Right ventricle myocardium superior (tissue), 1 donor: Measurements from ENCODE around the gene SSH2. TPM values are rescaled to one million over a fixed set of nuclear protein-coding genes. Genes with fewer than 3 reads are reported as not detected.

ENCODE experiments used
- ATAC-seq: fragments of 200-7000 bp; cut with Tn5 transposase; one replicate; pipeline ENCODE4 v1.9.1; 2020; ENCODE audit warnings: mild to moderate bottlenecking; ENCODE audit not compliant: poor library complexity
- DNase-seq: peaks from one replicate; pipeline ENCODE4 v3.0.0-alpha.2; 2020
- intact Hi-C: fragments of 100-400 bp; cut with DNase I; formaldehyde crosslinking; loops from one replicate; pipeline ENCODE4 v1.11.2; 2022
- total RNA-seq: library from RNA; stranded (reverse); fragmentation: NEBNext Ultra II Directional; extraction: Animal tissue kit (Norgen Biotek cat#: 25700); gene quantifications from one replicate; pipeline ENCODE4 v1.2.1, GENCODE V29; 2021
- donor health status: DM: no; HTN: yes; CAD: no; lungs with severe emphysema.

Gene SSH2
- total RNA-seq, 1 donor from 2014 or later, result 31.3 TPM

GRCh38 chr17:29629839-29630238, 300.2 kb downstream of the SSH2 start:
- intact Hi-C loops, result no loop called here
- no peak for DNase-seq
- no peak for ATAC-seq

- ATAC-seq, result peak; percentile 51
- intact Hi-C loops, result no loop called here
- no peak for DNase-seq
Measured at GRCh38 chr17:29628644-29629043, 301.4 kb downstream of the SSH2 start.

- DNase-seq, result no peak
- intact Hi-C loops, result no loop called here
- no peak for ATAC-seq
Measured at GRCh38 chr17:29627951-29628350, 302.1 kb downstream of the SSH2 start.

DNA sequence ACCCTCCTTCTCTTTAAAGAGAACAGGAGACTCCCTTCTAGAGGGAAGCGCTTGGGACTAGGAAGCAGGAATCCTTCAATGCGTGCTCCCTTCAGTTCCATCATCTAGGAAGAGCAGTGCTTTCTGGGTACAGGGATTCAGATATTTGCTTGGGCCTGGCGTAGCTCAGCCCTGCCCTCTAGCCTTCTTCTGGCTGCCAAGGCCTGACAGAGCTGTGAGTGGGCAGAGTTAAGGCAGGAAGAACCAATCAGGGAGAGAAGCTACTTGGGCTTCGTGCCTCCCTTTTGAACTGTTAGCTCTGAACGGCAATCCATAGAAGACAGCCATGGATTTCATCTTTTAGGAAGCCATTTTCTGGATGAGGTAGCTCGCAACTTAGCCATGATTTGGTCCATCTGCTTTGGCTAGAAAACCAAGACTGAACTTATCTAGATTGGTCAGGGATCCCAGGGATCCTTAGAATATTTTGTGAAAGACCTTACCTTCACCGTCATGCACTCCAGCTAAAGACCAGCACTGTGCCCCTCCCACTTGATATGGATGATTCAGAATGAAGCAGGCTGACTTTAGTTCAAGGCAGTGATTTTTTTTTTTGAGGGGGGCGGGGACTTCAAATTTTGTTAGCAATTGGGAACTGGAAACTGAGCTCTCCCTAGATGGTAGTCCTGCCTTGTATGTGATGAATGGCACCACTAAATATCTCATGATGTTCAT, 304.8 kb downstream of the SSH2 start:
- ATAC-seq (peak; percentile 35), DNase-seq (no peak)
- intact Hi-C loops, result no loop called here

DNA sequence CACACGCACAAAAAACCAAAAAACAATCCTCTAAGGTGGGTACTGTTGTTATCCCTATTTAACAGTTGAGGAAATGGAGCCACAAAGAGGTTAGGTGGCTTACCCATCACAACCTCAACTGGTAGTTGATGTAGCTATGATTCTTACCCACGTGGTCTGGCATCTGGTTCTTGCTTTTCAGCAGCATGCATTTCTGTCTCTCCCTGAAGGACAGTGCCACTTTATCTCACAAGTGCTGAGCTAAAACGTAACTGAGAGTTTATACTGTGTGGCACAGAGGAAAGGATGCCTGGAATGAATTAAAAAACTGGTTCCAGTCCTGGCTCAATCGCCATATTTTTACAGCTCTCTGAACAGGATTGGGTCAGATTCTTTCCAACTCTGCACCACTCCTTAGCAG, 305.4 kb downstream of the SSH2 start:
- intact Hi-C loops, result no loop called here
- DNase-seq, result no peak

DNA sequence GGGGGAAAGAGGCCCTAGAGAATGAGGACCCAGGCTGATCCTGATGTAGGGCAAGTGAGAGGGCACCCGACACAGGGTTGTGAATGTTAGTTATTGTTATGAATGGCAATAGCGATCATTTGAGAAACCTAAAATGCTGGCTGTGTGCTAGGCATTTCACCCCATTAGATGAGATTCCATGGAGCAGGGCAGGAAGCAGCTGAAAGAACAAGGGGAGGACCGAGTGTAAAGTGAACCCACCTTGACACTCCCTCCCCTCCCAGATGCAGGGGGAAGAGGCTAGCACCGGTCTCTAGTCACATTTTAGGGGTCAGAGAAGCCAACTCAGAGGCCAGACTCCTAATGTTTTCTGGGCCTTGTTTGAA, 306.8 kb downstream of the SSH2 start:
- DNase-seq (no peak), ATAC-seq (no peak)
- intact Hi-C loops, result no loop called here

More for the DNA sequence above, 305.4 kb downstream of the SSH2 start:
- ATAC-seq, result no peak

DNA sequence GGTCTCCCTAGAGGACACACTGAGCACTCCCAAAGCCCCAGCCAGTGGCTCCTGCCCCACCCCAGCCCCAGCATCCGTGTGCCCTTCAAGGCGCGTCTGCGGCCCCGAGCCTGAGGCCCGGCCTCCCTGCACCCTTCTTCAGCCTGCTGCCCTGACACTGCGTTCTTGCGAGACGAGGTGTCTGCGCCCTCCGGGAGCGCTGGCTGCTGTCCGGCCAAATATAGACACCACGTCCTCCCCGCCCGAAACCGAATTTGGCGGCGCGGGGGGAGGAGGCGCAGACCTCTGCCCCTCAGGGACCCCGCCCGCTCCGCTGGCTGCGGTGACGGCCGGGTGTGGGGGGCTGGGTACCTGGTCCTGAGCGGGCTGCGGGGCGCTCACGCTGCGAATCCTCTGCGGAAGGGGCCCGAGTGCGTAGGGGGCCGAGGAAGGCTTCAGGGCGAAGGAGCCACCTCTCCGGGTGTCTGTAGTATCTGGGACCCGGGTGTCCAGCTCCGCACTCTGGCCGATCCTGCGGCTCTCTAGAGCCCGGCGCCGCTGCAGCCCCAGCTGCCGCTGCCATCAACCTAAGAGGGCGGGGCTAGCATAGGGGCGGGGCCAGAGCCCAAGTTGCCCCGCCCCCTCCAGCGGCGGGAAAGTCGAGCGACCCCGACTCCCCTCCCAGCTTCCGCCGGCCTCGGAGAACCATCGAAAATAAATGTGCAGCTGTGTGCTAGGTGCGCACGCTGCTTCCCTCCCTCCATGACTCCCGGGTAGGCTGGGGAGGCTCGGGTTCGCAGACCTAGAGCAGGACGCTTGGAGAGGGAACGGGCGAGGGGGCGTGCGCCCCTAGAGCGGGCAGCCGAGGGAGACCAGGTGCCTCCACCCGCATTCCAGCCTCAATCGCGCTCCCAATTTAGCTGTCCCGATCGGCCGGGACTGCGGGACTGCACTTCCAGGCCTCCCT, 307.4 kb downstream of the SSH2 start, which contains the start of gene CORO6:
Gene CORO6 (minus strand): TSS at position 576 of the 946 bp plus-strand sequence. CDS start 1,491 bp downstream, outside the sequence.
- DNase-seq (peak; percentile 80), ATAC-seq (peak; percentile 77)
- intact Hi-C loops, result no loop called here

- no peak for DNase-seq
- intact Hi-C loops, result no loop called here
- ATAC-seq, result no peak
Measured at GRCh38 chr17:29621751-29622194, 308.3 kb downstream of the SSH2 start.

GRCh38 chr17:29620779-29621500, 309.1 kb downstream of the SSH2 start:
- ATAC-seq, result no peak
- intact Hi-C loops, result no loop called here
- no peak for DNase-seq

DNA sequence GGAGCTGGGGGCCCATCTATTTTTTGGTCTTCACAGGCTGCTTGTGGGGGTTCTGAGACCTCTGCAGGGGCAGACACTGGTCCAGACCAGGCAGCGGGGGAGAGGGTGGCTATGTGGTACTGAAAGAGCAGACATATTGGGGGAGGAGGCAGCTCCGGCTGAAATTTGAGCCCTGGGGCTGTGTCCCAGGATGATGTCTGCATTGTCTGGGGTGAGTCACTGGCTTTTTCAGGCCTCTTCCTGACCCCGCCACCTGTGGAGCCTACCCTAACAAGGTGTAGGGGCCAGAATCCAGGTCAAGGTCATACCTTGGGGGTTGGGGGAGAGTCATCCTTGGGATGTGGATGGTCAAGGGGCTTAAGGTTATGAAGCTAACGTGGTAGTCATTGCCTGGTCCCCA, 309.8 kb downstream of the SSH2 start:
- ATAC-seq, result no peak
- DNase-seq, result no peak
- intact Hi-C loops, result no loop called here

DNA sequence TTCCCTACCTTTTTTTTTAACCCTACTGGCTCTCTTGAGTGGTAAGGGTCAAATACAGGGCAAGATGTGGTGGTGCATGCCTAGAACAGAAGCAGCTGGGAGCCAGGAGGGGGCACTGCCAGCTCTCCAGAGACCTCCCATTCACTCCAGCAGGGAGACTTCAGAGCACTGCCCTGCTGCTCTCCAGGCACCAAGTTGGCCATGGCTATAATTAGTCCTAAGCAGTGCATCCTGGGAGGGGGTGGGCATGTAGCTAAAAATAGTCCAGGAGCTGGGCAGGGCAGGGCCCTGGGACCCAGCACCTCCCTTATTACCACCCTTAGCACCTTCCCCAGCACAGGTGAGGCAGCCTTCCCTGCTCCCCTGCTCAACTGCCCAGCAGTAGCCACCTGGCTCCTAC, 310.8 kb downstream of the SSH2 start:
- intact Hi-C loops, result no loop called here
- peak; percentile 67 for DNase-seq
- peak; percentile 43 for ATAC-seq

- no peak for ATAC-seq
- intact Hi-C loops, result no loop called here
Measured at GRCh38 chr17:29618272-29619065, 311.6 kb downstream of the SSH2 start.

DNA sequence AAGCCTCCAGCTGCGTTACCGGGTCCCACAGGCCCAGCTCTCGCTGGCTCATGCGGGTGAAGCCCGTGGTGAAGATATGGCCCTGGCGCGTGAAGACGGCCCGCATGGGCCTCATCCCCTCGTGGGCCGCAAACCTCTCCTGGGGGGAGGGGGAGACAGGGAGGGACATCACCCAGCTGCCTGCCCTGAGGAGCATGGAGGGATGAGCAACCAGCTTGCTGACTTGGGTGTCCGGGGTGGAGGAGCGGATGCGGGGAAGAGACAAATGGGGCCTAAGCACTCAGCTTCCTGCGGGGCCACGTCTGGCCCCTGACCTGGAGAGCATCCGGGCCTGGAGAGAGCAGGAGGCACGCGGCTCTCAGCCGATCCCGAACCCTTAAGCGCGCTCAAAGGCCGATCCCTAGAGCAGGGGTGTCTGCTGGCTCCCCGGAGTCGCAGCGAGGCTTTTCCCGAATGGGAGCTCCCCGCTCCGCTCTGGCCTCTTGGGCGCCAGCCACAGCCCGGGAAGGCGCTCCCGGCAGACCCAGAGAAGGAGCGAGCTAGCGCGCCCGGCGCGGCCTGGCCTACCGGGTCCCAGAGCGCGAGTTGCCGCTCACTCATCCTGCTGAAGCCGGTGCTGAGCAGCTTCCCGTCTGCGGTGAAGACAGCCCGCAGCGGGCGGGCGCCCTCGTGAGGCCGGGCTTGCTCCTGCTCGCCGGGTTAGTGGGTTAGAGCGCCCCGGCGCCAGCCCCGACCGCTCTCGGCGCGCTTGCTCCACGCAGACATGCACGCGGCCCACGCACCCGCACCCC, 312.4 kb downstream of the SSH2 start:
- DNase-seq (peak; percentile 90), ATAC-seq (peak; percentile 18)
- intact Hi-C loops, result no loop called here

More at GRCh38 chr17:29618272-29619065, 311.6 kb downstream of the SSH2 start:
- DNase-seq, result no peak

DNA sequence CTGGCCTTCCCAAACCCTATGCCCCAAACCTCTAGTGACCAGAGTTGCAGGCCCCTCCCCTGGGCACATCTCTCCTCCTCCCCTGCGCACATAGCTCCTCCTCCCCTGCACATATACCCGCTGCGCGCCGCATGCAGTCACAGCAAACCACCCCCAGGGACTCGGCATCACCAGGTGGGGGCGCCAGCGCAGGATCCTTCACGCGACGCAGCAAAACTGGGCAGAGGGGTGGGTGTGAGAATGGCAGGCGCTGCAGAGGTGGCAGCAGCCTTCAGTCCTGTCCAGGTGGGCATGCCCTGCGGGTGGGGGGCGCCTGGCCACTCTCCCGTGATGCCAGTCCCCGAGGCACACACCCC, 312.9 kb downstream of the SSH2 start:
- intact Hi-C loops, result no loop called here
- ATAC-seq (peak; percentile 4), DNase-seq (peak; percentile 88)

DNA sequence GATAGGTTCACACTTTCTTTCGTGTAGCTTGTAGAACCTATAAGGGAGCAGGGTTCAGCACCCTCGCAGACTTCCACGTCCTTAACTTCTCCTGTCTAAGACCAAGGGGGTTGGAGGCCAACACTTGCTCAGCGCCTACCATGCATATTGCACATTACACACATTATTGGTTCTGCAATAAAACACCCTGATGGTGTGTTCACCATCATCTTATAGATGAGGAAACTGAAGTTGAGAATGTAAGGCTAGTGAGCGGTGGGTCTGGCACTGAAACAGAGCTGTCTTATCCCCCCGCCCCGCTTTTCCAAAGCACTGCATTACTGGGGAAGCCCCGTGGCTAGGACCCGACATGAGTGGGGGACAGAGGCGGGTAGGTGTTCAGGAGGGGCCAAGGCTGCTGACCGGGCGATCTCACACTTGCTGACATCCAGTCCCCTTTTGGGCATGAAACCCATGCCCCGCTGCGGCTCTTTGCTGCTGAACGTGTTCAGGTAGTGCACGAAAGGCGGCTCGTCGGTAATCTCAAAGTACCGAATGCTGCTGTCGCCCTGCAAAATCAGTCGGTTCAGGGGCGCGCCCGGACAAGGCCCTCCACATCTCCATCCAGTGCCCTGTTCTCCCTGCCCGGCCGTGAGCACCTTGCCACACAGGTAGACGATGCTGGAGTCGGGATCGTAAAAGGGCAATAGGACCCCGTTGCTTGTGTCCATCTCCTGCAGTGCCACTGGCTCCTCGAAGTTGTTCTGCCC, 313.6 kb downstream of the SSH2 start:
- DNase-seq, result no peak
- no peak for ATAC-seq
- intact Hi-C loops, result no loop called here

GRCh38 chr17:29615492-29616299, 314.3 kb downstream of the SSH2 start:
- ATAC-seq (peak; percentile 59), DNase-seq (peak; percentile 93)
- intact Hi-C loops, result no loop called here
